EH (cell line): ENCODE results near the gene TAAR9.

Experiments used
- DNase-seq: peaks from one replicate; pipeline ENCODE4 v3.0.0-alpha.2; 2015; ENCODE audit warnings: low read depth

Gene TAAR9

GRCh38 chr6:132537977-132538376, at the start of gene TAAR9:
Gene TAAR9 (plus strand): TSS chr6:132538277. CDS start chr6:132538290, 13 bp downstream.
- no peak for DNase-seq

GRCh38 chr6:132489376-132489775, 48.7 kb upstream of the TAAR9 start:
- DNase-seq, result no peak

- DNase-seq, result peak; percentile 71
These were observed 48.1 kb upstream of the TAAR9 start for GRCh38 chr6:132490024-132490423.

- DNase-seq, result peak; percentile 27
These were observed 47.4 kb upstream of the TAAR9 start for GRCh38 chr6:132490478-132491204.

GRCh38 chr6:132491303-132491702, 46.8 kb upstream of the TAAR9 start:
- DNase-seq, result peak; percentile 63

- no peak for DNase-seq
These were observed 46.2 kb upstream of the TAAR9 start for GRCh38 chr6:132491881-132492280.

GRCh38 chr6:132494954-132495353, 43.1 kb upstream of the TAAR9 start:
- peak; percentile 28 for DNase-seq

GRCh38 chr6:132495604-132496079, 42.4 kb upstream of the TAAR9 start:
- DNase-seq, result no peak

GRCh38 chr6:132496519-132497180, 41.4 kb upstream of the TAAR9 start:
- DNase-seq, result no peak

GRCh38 chr6:132498638-132499037, 39.4 kb upstream of the TAAR9 start:
- no peak for DNase-seq

- no peak for DNase-seq
These were observed 38.3 kb upstream of the TAAR9 start for GRCh38 chr6:132499757-132500156.

- peak; percentile 30 for DNase-seq
These were observed 33.3 kb upstream of the TAAR9 start for GRCh38 chr6:132504757-132505156.

GRCh38 chr6:132505158-132505557, 32.9 kb upstream of the TAAR9 start:
- no peak for DNase-seq

GRCh38 chr6:132506461-132506860, 31.6 kb upstream of the TAAR9 start:
- no peak for DNase-seq

GRCh38 chr6:132506869-132507808, 30.9 kb upstream of the TAAR9 start:
- DNase-seq, result no peak

- DNase-seq, result peak; percentile 19
These were observed 26.8 kb upstream of the TAAR9 start for GRCh38 chr6:132511210-132511830.

- DNase-seq, result no peak
These were observed 26.3 kb upstream of the TAAR9 start for GRCh38 chr6:132511831-132512220.

GRCh38 chr6:132512342-132512637, 25.8 kb upstream of the TAAR9 start:
- no peak for DNase-seq

GRCh38 chr6:132512638-132513632, 25.1 kb upstream of the TAAR9 start, which contains the start of gene STX7:
Gene STX7 (minus strand): TSS chr6:132513116. CDS start chr6:132503530, 9,586 bp downstream.
- peak; percentile 91 for DNase-seq

- DNase-seq, result peak; percentile 28
These were observed 24.1 kb upstream of the TAAR9 start for GRCh38 chr6:132513831-132514545.
